ENCODE measurements around the gene RBM7. TPM values are rescaled to one million over a fixed set of nuclear protein-coding genes. Genes with fewer than 3 reads are reported as not detected.
A peak's percentile ranks its signal among the peaks of the same experiment; 100 is the strongest.

Gene RBM7
- total RNA-seq, 1 donor from 2014 or later: 30.1 TPM

DNA sequence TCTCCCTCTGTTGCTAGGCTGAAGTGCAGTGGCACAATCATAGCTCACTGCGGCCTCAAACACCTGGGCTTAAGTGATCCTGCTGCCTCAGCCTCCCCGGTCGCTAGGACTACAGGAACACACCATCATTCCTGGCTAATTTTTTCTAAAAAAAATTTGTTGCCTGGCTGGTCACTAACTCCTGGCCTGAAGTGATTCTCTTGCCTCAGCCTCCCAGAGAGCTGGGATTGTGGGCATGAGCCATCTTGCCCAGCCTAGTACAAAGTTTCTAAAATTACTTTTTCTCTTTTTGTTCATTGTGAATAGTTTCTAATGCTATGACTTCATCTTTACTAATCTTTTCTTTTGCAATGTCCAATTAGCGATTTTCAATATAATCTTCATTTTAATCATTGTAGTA, 12.5 kb downstream of the RBM7 start:
- no peaks in the 10 kb centered on the region for H3K4me1 ChIP-seq
- intact Hi-C loops (cut with DNase I): no loop called here
- TF ChIP-seq, protein P1, sequence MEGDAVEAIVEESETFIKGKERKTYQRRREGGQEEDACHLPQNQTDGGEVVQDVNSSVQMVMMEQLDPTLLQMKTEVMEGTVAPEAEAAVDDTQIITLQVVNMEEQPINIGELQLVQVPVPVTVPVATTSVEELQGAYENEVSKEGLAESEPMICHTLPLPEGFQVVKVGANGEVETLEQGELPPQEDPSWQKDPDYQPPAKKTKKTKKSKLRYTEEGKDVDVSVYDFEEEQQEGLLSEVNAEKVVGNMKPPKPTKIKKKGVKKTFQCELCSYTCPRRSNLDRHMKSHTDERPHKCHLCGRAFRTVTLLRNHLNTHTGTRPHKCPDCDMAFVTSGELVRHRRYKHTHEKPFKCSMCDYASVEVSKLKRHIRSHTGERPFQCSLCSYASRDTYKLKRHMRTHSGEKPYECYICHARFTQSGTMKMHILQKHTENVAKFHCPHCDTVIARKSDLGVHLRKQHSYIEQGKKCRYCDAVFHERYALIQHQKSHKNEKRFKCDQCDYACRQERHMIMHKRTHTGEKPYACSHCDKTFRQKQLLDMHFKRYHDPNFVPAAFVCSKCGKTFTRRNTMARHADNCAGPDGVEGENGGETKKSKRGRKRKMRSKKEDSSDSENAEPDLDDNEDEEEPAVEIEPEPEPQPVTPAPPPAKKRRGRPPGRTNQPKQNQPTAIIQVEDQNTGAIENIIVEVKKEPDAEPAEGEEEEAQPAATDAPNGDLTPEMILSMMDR (IDR thresholded peaks at IDR 0.05): no peak
- H3K27me3 ChIP-seq: no peaks in the 10 kb centered on the region
- no peak for ATAC-seq
- DNase-seq: no peak
- H3K27ac ChIP-seq: no peak overlapping the region
- H3K9me3 ChIP-seq: no peaks in the 10 kb centered on the region
- H3K36me3 ChIP-seq: peaks cover 34% of the 10 kb centered on the region
- H3K4me3 ChIP-seq: no peak overlapping the region

DNA sequence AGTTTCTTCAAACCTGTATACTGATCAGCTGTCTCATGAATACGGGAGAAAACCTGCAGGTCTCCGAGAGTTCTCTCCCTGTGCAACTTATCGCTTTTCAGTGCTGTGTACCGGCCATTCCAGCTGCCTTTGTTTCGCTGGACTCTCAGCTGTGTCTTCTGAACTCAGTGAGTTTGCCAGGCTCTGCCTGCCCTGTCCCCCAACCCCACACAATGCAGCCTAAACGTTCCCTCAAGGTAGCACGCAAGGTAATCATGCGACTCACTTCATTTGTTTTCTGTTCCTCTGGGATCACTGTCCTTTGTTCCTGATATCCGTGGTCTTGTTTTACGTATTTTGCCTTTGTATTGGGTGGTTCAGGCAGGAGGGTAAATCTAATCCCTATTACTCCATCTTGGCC, 13.5 kb downstream of the RBM7 start:
- Histone ChIP-seq H3K27ac (no peak overlapping the region), H3K9me3 (no peaks in the 10 kb centered on the region), H3K27me3 (no peaks in the 10 kb centered on the region), H3K4me3 (no peak overlapping the region), H3K36me3 (peaks cover 24% of the 10 kb centered on the region), H3K4me1 (no peaks in the 10 kb centered on the region)
- intact Hi-C loops (cut with DNase I): no loop called here
- TF ChIP-seq, protein P1 (IDR thresholded peaks at IDR 0.05): no peak
- ATAC-seq (no peak), DNase-seq (no peak)

DNA sequence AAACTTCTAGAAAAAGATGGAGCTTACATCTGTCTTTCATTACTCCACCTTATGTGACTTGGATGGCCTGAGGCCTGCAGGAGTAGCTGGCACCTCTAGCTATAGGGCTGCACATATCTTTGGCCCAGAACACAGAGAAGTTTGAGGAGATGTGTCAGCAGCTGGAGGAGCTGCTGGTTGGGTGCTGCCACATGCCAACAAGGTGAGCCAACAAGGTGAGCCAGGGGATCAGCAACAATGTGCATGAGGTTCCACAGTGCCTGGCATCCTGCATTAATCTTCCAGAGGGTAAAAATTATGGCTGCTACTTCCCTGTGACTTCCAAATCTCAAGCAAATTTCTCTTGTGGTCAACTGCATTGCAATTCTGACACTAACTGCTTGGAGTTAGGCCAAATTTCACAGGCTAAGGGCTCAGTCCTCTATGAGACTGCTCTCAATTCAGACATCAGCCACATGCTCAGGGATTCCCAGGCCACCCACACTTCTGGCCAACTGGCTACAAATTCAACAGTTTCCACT, 16.0 kb downstream of the RBM7 start:
- Histone ChIP-seq H3K4me3 (no peak overlapping the region), H3K9me3 (no peaks in the 10 kb centered on the region), H3K4me1 (no peaks in the 10 kb centered on the region), H3K27ac (no peak overlapping the region), H3K36me3 (peaks cover 10% of the 10 kb centered on the region), H3K27me3 (no peaks in the 10 kb centered on the region)
- ATAC-seq: peak; percentile 35
- DNase-seq: no peak
- TF ChIP-seq, protein P1 (IDR thresholded peaks at IDR 0.05): no peak
- intact Hi-C loops (cut with DNase I): no loop called here

DNA sequence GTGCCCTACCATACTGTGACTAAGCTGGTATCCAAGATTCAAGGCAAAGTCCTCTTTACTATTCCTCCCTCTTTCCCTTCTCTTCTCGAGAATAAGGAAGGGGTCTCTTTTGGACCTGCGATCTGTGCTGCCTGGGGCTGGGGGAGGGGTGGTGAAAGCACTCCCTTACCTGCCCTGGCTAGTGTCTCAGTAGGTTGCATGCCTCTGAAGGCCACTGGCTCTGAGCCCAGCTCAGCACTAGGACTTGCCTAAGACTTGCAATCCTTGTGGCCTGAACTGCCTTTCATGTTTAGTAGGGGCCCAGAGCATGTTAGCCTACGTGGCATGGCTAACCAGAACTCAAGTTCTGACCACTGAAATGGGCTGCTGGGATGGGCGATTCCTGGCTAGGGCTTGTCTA, 25.8 kb downstream of the RBM7 start:
- H3K27me3 ChIP-seq: no peaks in the 10 kb centered on the region
- H3K27ac ChIP-seq: no peak overlapping the region
- DNase-seq (no peak), ATAC-seq (no peak)
- H3K4me3 ChIP-seq: no peak overlapping the region
- no peaks in the 10 kb centered on the region for H3K36me3 ChIP-seq
- intact Hi-C loops (cut with DNase I): no loop called here
- no peaks in the 10 kb centered on the region for H3K4me1 ChIP-seq
- no peaks in the 10 kb centered on the region for H3K9me3 ChIP-seq
- TF ChIP-seq, protein P1 (IDR thresholded peaks at IDR 0.05): no peak

DNA sequence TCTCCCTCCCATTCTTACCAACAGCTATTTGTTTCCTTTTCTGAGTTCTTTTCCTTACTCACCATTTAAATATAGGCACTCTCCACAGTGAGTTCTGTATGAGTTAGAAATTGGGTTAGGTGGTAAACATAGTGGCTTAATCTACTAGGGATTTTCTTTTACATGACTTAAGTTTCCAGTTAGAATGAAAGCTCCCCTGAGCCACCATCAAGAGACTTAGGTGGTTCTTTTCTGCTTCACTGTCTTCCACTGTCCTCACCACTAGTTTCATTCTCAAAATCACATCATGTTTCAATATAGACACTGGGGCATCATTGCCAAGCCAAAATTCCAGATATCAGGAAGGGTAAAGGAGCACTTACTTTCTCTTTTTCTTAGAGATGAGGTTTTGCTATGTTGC, 29.8 kb downstream of the RBM7 start:
- DNase-seq: no peak
- ATAC-seq: no peak
- Histone ChIP-seq H3K27me3 (no peaks in the 10 kb centered on the region), H3K4me1 (no peaks in the 10 kb centered on the region), H3K27ac (no peak overlapping the region), H3K4me3 (no peak overlapping the region), H3K9me3 (no peaks in the 10 kb centered on the region), H3K36me3 (no peaks in the 10 kb centered on the region)
- intact Hi-C loops (cut with DNase I): no loop called here
- TF ChIP-seq, protein P1 (IDR thresholded peaks at IDR 0.05): no peak

DNA sequence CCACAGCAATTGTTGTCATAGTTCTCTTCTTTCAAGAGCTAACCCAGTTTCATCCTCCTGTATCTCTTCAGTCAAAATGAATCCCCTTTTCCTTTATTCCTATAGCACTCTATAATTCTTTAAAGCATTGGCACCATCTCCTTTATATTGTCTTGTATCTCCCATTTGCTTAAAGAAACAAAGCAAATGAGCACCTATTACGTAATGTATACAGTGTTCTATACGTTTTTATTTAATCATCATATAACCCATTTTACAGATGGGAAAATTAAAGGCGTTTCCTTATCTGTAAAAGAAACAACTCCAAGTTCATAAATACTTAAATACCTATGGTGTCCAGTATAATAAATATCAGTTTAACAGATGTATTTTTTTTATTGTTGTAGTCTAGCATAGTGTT, 32.4 kb downstream of the RBM7 start:
- TF ChIP-seq, protein P1 (IDR thresholded peaks at IDR 0.05): no peak
- DNase-seq (no peak), ATAC-seq (no peak)
- no peaks in the 10 kb centered on the region for H3K4me1 ChIP-seq
- intact Hi-C loops (cut with DNase I): no loop called here
- H3K27me3 ChIP-seq: no peaks in the 10 kb centered on the region
- no peaks in the 10 kb centered on the region for H3K9me3 ChIP-seq
- no peak overlapping the region for H3K4me3 ChIP-seq
- no peaks in the 10 kb centered on the region for H3K36me3 ChIP-seq
- no peak overlapping the region for H3K27ac ChIP-seq

Data from upper lobe of right lung (tissue), 1 donor.